GM12875 (cell line): Measurements from ENCODE around the gene FAM78A.

Source experiments
- H3K4me3 ChIP-seq: one replicate; pipeline ENCODE4 v1.5.1; 2011; ENCODE audit warnings: low read depth, low read length, control low read depth
- CTCF ChIP-seq: IDR thresholded peaks from 2 replicates; pipeline ENCODE4 v1.5.1; 2011; ENCODE audit warnings: low read depth, mild to moderate bottlenecking, control low read depth, inconsistent platforms, low read length, moderate library complexity, borderline replicate concordance; ENCODE audit not compliant: insufficient read depth

The FAM78A gene

DNA sequence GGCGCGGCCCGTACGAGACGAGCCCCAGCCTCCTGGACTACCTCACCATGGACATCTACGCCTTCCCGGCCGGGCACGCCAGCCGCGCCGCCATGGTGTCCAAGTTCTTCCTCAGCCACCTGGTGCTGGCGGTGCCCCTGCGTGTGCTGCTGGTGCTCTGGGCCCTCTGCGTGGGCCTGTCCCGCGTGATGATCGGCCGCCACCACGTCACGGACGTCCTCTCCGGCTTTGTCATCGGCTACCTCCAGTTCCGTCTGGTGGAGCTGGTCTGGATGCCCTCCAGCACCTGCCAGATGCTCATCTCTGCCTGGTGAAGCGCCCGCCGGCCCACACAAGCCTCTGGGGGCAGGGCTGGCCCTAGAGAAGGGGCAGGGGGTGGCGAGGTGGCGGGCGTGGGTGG lies 31.7 kb upstream of the FAM78A start:
- H3K4me3 ChIP-seq = no peak overlapping the region
- TF ChIP-seq CTCF = no peak

- TF ChIP-seq CTCF = no peak
- no peak overlapping the region for H3K4me3 ChIP-seq
Observed at GRCh38 chr9:131306397-131307004, 30.2 kb upstream of the FAM78A start.

DNA sequence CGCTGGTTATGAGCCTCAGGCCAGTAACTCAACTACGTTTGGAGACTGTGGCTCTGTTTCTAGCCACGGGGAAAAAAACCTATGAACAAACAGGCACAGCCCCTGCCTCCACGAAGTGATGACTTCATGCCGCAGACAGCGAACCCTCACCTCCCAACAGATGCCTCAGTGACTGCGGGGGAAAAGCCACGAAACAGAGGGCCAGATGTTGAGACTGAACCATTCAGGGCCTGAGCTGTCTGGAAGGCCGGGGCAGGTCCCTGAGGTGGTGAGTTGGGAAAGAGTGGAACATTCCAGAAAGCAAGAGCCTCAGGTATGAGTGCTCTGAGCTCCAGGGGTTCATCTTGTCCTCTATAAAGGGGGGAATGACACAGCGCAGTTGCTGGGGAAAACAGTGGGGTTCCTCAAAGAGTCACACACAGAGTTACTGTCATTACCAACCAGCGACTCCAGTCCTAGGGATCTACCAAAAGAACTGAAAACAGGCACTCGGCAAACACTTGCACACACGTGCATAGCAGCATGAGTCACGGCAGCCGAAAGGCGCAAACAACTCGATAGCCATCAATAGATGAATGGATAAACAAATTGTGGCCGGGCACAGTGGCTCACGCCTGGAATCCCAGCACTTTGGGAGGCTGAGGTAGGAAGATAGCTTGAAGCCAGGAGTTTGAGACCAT lies 28.5 kb upstream of the FAM78A start:
- TF ChIP-seq CTCF = no peak
- H3K4me3 ChIP-seq = no peak overlapping the region

- H3K4me3 ChIP-seq = no peak overlapping the region
- no peak for TF ChIP-seq CTCF
Observed at GRCh38 chr9:131303381-131304321, 27.3 kb upstream of the FAM78A start.

- no peak overlapping the region for H3K4me3 ChIP-seq
- no peak for TF ChIP-seq CTCF
Observed at GRCh38 chr9:131302244-131303075, 26.1 kb upstream of the FAM78A start.

DNA sequence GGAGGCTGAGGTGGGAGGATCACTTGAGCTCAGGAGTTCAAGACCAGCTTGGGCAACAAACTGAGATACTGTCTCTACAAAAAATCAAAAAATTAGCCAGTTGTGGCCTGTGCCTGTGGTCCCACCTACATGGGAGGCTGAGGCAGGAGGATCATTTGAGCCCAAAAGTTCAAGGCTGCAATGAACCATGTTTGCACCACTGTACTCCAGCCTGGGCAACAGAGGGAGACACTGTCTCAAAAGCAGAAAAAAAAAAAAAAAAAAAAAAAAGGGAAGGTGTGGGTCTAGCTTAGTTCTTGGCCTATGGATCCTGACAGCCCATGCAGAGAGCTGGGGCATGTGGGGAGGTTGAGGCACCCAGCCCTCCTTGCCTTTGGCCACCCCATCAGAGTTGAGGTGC lies 24.1 kb upstream of the FAM78A start:
- H3K4me3 ChIP-seq = no peak overlapping the region
- TF ChIP-seq CTCF = no peak
